ENCODE measurements around the gene SLC35F6.

- no peak for TF ChIP-seq CTCF (IDR thresholded peaks at IDR 0.05)
- TF ChIP-seq EP300 (IDR thresholded peaks at IDR 0.05), result no peak
- no peak for TF ChIP-seq POLR2A (IDR thresholded peaks at IDR 0.05)
Observed at GRCh38 chr2:26729311-26729710, 34.8 kb upstream of the SLC35F6 start.

All from ovary (tissue), 3 donors.